PC-9 (cell line): ENCODE measurements around the gene ERG.

Experiments
- EZH2 ChIP-seq: fragments of 200-600 bp; sonication (generic); IDR thresholded peaks from 2 replicates; pipeline ENCODE4 v1.8.0; 2017; ENCODE audit warnings: antibody characterized with exemption, low read depth
- TF ChIP-seq, protein P1 (sequence below): fragments of 200-600 bp; sonication (generic); conservative IDR thresholded peaks from 2 replicates; pipeline ENCODE4 v1.6.1; 2017; ENCODE audit warnings: mixed run types, antibody characterized with exemption, mild to moderate bottlenecking, moderate library complexity

DNA sequence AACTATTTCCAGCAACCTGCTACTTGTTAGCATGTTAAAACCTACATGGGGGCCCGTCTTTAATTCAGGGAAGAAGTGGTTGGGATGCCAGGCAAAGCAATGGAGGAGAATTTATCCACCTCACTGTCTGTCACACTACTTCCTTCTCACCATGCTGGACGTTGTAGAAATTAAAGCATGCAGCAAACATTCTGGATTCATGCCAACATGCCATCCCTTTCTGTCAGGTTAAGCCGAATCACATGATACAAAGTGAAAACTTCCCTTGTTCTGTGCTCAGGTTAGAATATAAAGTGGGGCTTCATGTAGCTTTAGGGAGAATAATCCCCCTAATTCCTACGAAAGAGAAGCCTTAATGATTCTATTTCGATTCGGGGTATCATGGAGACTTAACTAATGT, 95.5 kb downstream of the ERG start:
- TF ChIP-seq, protein P1, sequence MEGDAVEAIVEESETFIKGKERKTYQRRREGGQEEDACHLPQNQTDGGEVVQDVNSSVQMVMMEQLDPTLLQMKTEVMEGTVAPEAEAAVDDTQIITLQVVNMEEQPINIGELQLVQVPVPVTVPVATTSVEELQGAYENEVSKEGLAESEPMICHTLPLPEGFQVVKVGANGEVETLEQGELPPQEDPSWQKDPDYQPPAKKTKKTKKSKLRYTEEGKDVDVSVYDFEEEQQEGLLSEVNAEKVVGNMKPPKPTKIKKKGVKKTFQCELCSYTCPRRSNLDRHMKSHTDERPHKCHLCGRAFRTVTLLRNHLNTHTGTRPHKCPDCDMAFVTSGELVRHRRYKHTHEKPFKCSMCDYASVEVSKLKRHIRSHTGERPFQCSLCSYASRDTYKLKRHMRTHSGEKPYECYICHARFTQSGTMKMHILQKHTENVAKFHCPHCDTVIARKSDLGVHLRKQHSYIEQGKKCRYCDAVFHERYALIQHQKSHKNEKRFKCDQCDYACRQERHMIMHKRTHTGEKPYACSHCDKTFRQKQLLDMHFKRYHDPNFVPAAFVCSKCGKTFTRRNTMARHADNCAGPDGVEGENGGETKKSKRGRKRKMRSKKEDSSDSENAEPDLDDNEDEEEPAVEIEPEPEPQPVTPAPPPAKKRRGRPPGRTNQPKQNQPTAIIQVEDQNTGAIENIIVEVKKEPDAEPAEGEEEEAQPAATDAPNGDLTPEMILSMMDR: no peak
- TF ChIP-seq EZH2: no peak
